ENCODE measurements around the gene GLT1D1.

Gene GLT1D1

DNA sequence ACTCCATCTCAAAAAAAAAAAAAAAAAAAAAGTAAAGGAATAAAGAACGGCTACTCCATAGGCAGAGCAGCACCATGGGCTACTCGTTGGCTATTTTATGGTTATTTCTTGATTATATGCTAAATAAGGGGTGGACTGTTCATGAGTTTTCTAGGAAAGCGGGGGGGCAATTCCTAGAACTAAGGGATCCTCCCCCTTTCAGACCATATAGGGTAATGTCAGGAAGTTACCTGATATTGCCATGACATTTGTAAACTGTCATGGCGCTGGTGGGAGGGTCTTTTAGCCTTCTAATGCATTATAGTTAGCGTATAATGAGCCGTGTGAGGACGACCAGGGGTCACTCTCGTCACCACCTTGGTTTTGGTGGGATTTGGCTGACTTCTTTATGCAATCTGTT lies 142.3 kb downstream of the GLT1D1 start:
- TF ChIP-seq ZNF565 (CRISPR knock-in tag; conservative IDR thresholded peaks at IDR 0.05; ENCODE audit: low read depth) = no peak
- no peak for TF ChIP-seq RARB (CRISPR knock-in tag; IDR thresholded peaks at IDR 0.05)
- TF ChIP-seq ZFP30 (CRISPR knock-in tag; IDR thresholded peaks at IDR 0.05) = no peak
- TF ChIP-seq TOX (CRISPR knock-in tag; IDR thresholded peaks at IDR 0.05; ENCODE audit: borderline replicate concordance) = no peak
- no peak for TF ChIP-seq TCF4 (CRISPR knock-in tag; IDR thresholded peaks at IDR 0.05; ENCODE audit: borderline replicate concordance)
- no peak for TF ChIP-seq ZC3H10 (CRISPR knock-in tag; IDR thresholded peaks at IDR 0.05)
- no peak for TF ChIP-seq ARNTL (CRISPR knock-in tag; IDR thresholded peaks at IDR 0.05; ENCODE audit: borderline replicate concordance, low read depth)
- TF ChIP-seq, protein P1, sequence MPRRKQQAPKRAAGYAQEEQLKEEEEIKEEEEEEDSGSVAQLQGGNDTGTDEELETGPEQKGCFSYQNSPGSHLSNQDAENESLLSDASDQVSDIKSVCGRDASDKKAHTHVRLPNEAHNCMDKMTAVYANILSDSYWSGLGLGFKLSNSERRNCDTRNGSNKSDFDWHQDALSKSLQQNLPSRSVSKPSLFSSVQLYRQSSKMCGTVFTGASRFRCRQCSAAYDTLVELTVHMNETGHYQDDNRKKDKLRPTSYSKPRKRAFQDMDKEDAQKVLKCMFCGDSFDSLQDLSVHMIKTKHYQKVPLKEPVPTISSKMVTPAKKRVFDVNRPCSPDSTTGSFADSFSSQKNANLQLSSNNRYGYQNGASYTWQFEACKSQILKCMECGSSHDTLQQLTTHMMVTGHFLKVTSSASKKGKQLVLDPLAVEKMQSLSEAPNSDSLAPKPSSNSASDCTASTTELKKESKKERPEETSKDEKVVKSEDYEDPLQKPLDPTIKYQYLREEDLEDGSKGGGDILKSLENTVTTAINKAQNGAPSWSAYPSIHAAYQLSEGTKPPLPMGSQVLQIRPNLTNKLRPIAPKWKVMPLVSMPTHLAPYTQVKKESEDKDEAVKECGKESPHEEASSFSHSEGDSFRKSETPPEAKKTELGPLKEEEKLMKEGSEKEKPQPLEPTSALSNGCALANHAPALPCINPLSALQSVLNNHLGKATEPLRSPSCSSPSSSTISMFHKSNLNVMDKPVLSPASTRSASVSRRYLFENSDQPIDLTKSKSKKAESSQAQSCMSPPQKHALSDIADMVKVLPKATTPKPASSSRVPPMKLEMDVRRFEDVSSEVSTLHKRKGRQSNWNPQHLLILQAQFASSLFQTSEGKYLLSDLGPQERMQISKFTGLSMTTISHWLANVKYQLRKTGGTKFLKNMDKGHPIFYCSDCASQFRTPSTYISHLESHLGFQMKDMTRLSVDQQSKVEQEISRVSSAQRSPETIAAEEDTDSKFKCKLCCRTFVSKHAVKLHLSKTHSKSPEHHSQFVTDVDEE (CRISPR knock-in tag; IDR thresholded peaks at IDR 0.05) = no peak
- ATAC-seq = no peak

DNA sequence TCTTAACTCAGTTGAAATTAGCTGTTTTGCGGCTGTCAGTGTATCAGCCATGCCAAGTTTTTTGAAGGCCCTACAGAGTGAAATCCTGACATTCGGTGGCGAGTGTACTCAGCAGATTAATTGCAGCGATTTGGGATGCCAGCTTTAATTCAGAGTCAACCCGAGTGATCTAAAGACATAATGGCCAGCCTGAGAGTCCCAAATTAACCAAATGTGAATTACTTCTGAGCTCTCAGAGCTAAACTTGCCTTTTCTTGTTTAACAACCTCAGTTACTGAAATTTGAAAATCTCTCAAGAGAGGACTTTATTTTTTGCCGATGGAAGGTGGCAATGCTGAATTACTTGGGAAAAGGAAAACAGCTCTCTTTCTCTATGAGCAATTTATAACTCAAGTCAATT lies 148.5 kb downstream of the GLT1D1 start:
- no peak for ATAC-seq
- TF ChIP-seq ARNTL (CRISPR knock-in tag; IDR thresholded peaks at IDR 0.05; ENCODE audit: borderline replicate concordance, low read depth) (no peak), ZC3H10 (CRISPR knock-in tag; IDR thresholded peaks at IDR 0.05) (no peak), ZNF70 (CRISPR knock-in tag; IDR thresholded peaks at IDR 0.05) (no peak), TCF4 (CRISPR knock-in tag; IDR thresholded peaks at IDR 0.05; ENCODE audit: borderline replicate concordance) (no peak), OSR1 (CRISPR knock-in tag; IDR thresholded peaks at IDR 0.05) (no peak), RARB (CRISPR knock-in tag; IDR thresholded peaks at IDR 0.05) (no peak)

DNA sequence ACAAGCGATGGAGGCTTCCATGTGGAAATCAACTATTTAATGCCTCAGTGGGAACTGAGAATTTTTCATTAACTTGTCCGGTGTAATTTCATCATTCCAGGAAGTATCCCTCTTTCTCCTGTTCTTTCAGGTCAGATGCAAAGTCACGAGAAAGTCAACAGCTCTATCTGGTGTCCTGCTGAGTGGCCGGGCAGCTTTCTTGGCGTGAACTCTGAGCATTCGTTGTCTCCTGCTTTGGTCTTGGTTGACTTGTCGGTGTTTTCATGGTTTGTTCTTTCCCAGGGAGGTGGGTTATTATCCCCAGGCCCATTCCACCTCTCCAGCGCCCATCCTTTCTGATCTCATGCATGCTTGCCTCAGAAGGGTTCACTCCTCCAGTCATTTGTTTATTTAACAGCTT lies 149.1 kb downstream of the GLT1D1 start:
- no peak for ATAC-seq
- TF ChIP-seq ESRRG (CRISPR knock-in tag; IDR thresholded peaks at IDR 0.05) = no peak
- no peak for TF ChIP-seq ARNTL (CRISPR knock-in tag; IDR thresholded peaks at IDR 0.05; ENCODE audit: borderline replicate concordance, low read depth)
- no peak for TF ChIP-seq ISL1 (CRISPR knock-in tag; IDR thresholded peaks at IDR 0.05)
- no peak for TF ChIP-seq ZNF565 (CRISPR knock-in tag; conservative IDR thresholded peaks at IDR 0.05; ENCODE audit: low read depth)
- no peak for TF ChIP-seq ZNF70 (CRISPR knock-in tag; IDR thresholded peaks at IDR 0.05)
- TF ChIP-seq, protein P1 (CRISPR knock-in tag; IDR thresholded peaks at IDR 0.05) = no peak
- no peak for TF ChIP-seq SNAI2 (CRISPR knock-in tag; IDR thresholded peaks at IDR 0.05)
- TF ChIP-seq PPARA (CRISPR knock-in tag; IDR thresholded peaks at IDR 0.05; ENCODE audit: borderline replicate concordance) = no peak

DNA sequence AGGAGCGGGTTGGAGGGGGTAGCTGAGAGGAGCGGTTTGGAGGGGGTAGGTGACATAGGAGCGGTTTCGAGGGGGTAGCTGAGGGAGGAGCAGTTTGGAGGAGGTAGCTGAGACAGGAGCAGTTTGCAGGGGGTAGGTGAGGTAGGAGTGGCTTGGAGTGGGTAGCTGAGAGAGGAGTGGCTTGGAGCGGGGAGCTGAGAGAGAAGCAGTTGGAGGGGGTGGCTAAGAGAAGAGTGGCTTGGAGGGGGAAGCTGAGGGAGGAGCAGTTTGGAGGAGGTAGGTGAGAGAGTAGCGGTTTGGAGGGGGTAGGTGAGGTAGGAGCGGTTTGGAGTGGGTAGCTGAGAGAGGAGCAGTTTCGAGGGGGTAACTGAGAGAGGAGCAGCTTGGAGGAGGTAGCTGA lies 152.1 kb downstream of the GLT1D1 start:
- no peak for ATAC-seq
- TF ChIP-seq TOX (CRISPR knock-in tag; IDR thresholded peaks at IDR 0.05; ENCODE audit: borderline replicate concordance) (no peak), PPARA (CRISPR knock-in tag; IDR thresholded peaks at IDR 0.05; ENCODE audit: borderline replicate concordance) (no peak), TCF4 (CRISPR knock-in tag; IDR thresholded peaks at IDR 0.05; ENCODE audit: borderline replicate concordance) (no peak), ISL1 (CRISPR knock-in tag; IDR thresholded peaks at IDR 0.05) (no peak), ARNTL (CRISPR knock-in tag; IDR thresholded peaks at IDR 0.05; ENCODE audit: borderline replicate concordance, low read depth) (no peak), CSDC2 (CRISPR knock-in tag; IDR thresholded peaks at IDR 0.05) (no peak), OSR1 (CRISPR knock-in tag; IDR thresholded peaks at IDR 0.05) (no peak), ZNF70 (CRISPR knock-in tag; IDR thresholded peaks at IDR 0.05) (no peak), ZC3H10 (CRISPR knock-in tag; IDR thresholded peaks at IDR 0.05) (no peak), SNAI2 (CRISPR knock-in tag; IDR thresholded peaks at IDR 0.05) (no peak), GLIS3 (CRISPR knock-in tag; IDR thresholded peaks at IDR 0.05) (no peak), RARB (CRISPR knock-in tag; IDR thresholded peaks at IDR 0.05) (no peak)
- TF ChIP-seq, protein P2, sequence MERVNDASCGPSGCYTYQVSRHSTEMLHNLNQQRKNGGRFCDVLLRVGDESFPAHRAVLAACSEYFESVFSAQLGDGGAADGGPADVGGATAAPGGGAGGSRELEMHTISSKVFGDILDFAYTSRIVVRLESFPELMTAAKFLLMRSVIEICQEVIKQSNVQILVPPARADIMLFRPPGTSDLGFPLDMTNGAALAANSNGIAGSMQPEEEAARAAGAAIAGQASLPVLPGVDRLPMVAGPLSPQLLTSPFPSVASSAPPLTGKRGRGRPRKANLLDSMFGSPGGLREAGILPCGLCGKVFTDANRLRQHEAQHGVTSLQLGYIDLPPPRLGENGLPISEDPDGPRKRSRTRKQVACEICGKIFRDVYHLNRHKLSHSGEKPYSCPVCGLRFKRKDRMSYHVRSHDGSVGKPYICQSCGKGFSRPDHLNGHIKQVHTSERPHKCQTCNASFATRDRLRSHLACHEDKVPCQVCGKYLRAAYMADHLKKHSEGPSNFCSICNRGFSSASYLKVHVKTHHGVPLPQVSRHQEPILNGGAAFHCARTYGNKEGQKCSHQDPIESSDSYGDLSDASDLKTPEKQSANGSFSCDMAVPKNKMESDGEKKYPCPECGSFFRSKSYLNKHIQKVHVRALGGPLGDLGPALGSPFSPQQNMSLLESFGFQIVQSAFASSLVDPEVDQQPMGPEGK (CRISPR knock-in tag; IDR thresholded peaks at IDR 0.05; ENCODE audit: borderline replicate concordance) = no peak
- TF ChIP-seq, protein P3, sequence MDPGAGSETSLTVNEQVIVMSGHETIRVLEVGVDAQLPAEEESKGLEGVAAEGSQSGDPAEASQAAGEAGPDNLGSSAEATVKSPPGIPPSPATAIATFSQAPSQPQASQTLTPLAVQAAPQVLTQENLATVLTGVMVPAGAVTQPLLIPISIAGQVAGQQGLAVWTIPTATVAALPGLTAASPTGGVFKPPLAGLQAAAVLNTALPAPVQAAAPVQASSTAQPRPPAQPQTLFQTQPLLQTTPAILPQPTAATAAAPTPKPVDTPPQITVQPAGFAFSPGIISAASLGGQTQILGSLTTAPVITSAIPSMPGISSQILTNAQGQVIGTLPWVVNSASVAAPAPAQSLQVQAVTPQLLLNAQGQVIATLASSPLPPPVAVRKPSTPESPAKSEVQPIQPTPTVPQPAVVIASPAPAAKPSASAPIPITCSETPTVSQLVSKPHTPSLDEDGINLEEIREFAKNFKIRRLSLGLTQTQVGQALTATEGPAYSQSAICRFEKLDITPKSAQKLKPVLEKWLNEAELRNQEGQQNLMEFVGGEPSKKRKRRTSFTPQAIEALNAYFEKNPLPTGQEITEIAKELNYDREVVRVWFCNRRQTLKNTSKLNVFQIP (CRISPR knock-in tag; IDR thresholded peaks at IDR 0.05; ENCODE audit: borderline replicate concordance, low read depth) = no peak
- TF ChIP-seq, protein P4, sequence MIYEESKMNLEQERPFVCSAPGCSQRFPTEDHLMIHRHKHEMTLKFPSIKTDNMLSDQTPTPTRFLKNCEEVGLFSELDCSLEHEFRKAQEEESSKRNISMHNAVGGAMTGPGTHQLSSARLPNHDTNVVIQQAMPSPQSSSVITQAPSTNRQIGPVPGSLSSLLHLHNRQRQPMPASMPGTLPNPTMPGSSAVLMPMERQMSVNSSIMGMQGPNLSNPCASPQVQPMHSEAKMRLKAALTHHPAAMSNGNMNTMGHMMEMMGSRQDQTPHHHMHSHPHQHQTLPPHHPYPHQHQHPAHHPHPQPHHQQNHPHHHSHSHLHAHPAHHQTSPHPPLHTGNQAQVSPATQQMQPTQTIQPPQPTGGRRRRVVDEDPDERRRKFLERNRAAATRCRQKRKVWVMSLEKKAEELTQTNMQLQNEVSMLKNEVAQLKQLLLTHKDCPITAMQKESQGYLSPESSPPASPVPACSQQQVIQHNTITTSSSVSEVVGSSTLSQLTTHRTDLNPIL (CRISPR knock-in tag; IDR thresholded peaks at IDR 0.05; ENCODE audit: low read depth) = no peak
- TF ChIP-seq, protein P1 (CRISPR knock-in tag; IDR thresholded peaks at IDR 0.05) = no peak
